SH-SY5Y (cell line): ENCODE data around the gene FAM216B.

ENCODE experiments used
- GATA2 ChIP-seq: IDR thresholded peaks from 2 replicates; pipeline ENCODE4 v1.6.1; 2011; ENCODE audit warnings: mild to moderate bottlenecking, low read depth, low read length
- GATA3 ChIP-seq: IDR thresholded peaks from 2 replicates; pipeline ENCODE4 v1.6.1; 2011; ENCODE audit warnings: low read depth, mild to moderate bottlenecking, low read length, moderate library complexity

GRCh38 chr13:42750794-42751193 is 30.6 kb upstream of the FAM216B start:
- TF ChIP-seq GATA2 = no peak
- TF ChIP-seq GATA3 = no peak
